ENCODE data around the gene POMGNT2.

The POMGNT2 gene

DNA sequence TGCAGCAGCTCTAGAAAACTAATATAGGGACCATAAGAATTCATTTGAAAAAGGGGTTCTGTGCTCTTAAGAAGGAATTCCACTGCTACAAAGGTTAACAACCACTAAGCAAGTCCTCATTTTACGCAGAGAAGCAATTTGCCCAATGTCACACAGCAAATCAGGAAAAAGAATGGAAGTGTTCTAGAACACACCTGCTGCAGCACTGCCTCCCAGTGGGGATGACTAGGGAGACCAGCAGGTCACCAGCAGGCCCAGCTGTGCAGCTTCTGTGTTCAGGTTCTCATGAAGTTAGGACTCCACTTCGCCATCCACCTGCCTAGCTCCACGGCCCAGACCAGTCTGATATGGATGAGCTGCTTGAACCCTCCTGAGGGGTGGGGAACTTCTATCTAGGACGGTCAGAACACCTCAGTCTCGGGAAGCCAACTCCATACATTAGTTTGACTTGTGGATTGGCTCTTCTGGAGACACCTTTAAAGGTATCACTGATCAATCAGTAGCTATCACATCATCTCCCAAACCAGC, 18.6 kb downstream of the POMGNT2 start:
- no peaks in the 10 kb centered on the region for H3K9me3 ChIP-seq (ENCODE audit: control insufficient read depth, low read length)
- no peak overlapping the region for H4K91ac ChIP-seq (ENCODE audit: low read length)
- H3K4me3 ChIP-seq (ENCODE audit: insufficient read depth in 1 of 2, low read depth in 1 of 2, low read length in 2 of 2) = no peak overlapping the region
- H3K27ac ChIP-seq (ENCODE audit: low read length, poor library complexity, severe bottlenecking) = no peak overlapping the region
- no peak overlapping the region for H3K23ac ChIP-seq (ENCODE audit: low read length in 2 of 2)
- no peak overlapping the region for H3K14ac ChIP-seq (ENCODE audit: low read length in 2 of 2)
- H3K4ac ChIP-seq (ENCODE audit: low read depth in 1 of 2, low read length in 2 of 2) = no peak overlapping the region
- no peak overlapping the region for H2BK120ac ChIP-seq (ENCODE audit: low read depth, low read length)
- H3K9ac ChIP-seq (ENCODE audit: low read length) = no peak overlapping the region
- H3K4me1 ChIP-seq (ENCODE audit: control insufficient read depth, insufficient read depth, low read depth, low read length) = peaks cover 1% of the 10 kb centered on the region
- no peak overlapping the region for H4K8ac ChIP-seq (ENCODE audit: low read length)
- DNase-seq = no peak
- H3K18ac ChIP-seq (ENCODE audit: low read depth in 1 of 2, low read length in 2 of 2) = no peak overlapping the region
- WGBS = 94% methylated on average over 5 of the region's 5 CpGs
- H2BK12ac ChIP-seq (ENCODE audit: low read length in 2 of 2) = no peak overlapping the region
- peaks cover 6% of the 10 kb centered on the region for H3K79me1 ChIP-seq (replicated peaks; ENCODE audit: low read length, poor library complexity, severe bottlenecking)
- no peak overlapping the region for H2BK15ac ChIP-seq (ENCODE audit: low read depth, poor library complexity, severe bottlenecking)
- no peak overlapping the region for H2AFZ ChIP-seq (ENCODE audit: low read depth, low read length)
- H2BK5ac ChIP-seq (ENCODE audit: low read depth, low read length, poor library complexity, severe bottlenecking) = no peak overlapping the region
- H3K27me3 ChIP-seq (ENCODE audit: control insufficient read depth in 1 of 2, insufficient read depth in 1 of 2, low read length in 2 of 2) = no peaks in the 10 kb centered on the region
- no peak overlapping the region for H3K4me2 ChIP-seq (ENCODE audit: low read length, poor library complexity, severe bottlenecking)
- no peaks in the 10 kb centered on the region for H3K36me3 ChIP-seq (ENCODE audit: control insufficient read depth in 1 of 2, insufficient read depth in 2 of 2, low read depth in 1 of 2, low read length in 2 of 2)
- no peak overlapping the region for H2AK5ac ChIP-seq (ENCODE audit: low read length, severe bottlenecking)

GRCh38 chr3:43086460-43087165, 19.3 kb downstream of the POMGNT2 start:
- Histone ChIP-seq H2BK12ac (ENCODE audit: low read length in 2 of 2) (no peak overlapping the region), H3K4me3 (ENCODE audit: insufficient read depth in 1 of 2, low read depth in 1 of 2, low read length in 2 of 2) (no peak overlapping the region), H3K18ac (ENCODE audit: low read depth in 1 of 2, low read length in 2 of 2) (no peak overlapping the region), H2BK5ac (ENCODE audit: low read depth, low read length, poor library complexity, severe bottlenecking) (no peak overlapping the region), H3K4me1 (ENCODE audit: control insufficient read depth, insufficient read depth, low read depth, low read length) (peaks cover 1% of the 10 kb centered on the region), H2BK120ac (ENCODE audit: low read depth, low read length) (no peak overlapping the region), H3K23ac (ENCODE audit: low read length in 2 of 2) (no peak overlapping the region), H3K4me2 (ENCODE audit: low read length, poor library complexity, severe bottlenecking) (no peak overlapping the region), H4K8ac (ENCODE audit: low read length) (no peak overlapping the region), H3K14ac (ENCODE audit: low read length in 2 of 2) (no peak overlapping the region), H3K4ac (ENCODE audit: low read depth in 1 of 2, low read length in 2 of 2) (no peak overlapping the region), H3K79me1 (replicated peaks; ENCODE audit: low read length, poor library complexity, severe bottlenecking) (peaks cover 6% of the 10 kb centered on the region), H3K27me3 (ENCODE audit: control insufficient read depth in 1 of 2, insufficient read depth in 1 of 2, low read length in 2 of 2) (no peaks in the 10 kb centered on the region), H3K27ac (ENCODE audit: low read length, poor library complexity, severe bottlenecking) (no peak overlapping the region), H3K9me3 (ENCODE audit: control insufficient read depth, low read length) (no peaks in the 10 kb centered on the region), H2AK5ac (ENCODE audit: low read length, severe bottlenecking) (no peak overlapping the region), H4K91ac (ENCODE audit: low read length) (no peak overlapping the region), H3K9ac (ENCODE audit: low read length) (no peak overlapping the region), H2BK15ac (ENCODE audit: low read depth, poor library complexity, severe bottlenecking) (no peak overlapping the region), H2AFZ (ENCODE audit: low read depth, low read length) (no peak overlapping the region), H3K36me3 (ENCODE audit: control insufficient read depth in 1 of 2, insufficient read depth in 2 of 2, low read depth in 1 of 2, low read length in 2 of 2) (peaks cover 0 to under 1% of the 10 kb centered on the region in 2 experiments)
- WGBS = 63% methylated on average over 6 of the region's 6 CpGs
- peak; percentile 42 for DNase-seq

- no peak overlapping the region for H3K27ac ChIP-seq (ENCODE audit: low read length, poor library complexity, severe bottlenecking)
- peaks cover 4% of the 10 kb centered on the region for H3K79me1 ChIP-seq (replicated peaks; ENCODE audit: low read length, poor library complexity, severe bottlenecking)
- H3K9ac ChIP-seq (ENCODE audit: low read length) = no peak overlapping the region
These were observed 23.4 kb downstream of the POMGNT2 start for GRCh38 chr3:43082457-43082856.

GRCh38 chr3:43081796-43082195, 24.1 kb downstream of the POMGNT2 start:
- WGBS = 93% methylated on average over 5 of the region's 5 CpGs
- H3K4me2 ChIP-seq (ENCODE audit: low read length, poor library complexity, severe bottlenecking) = no peak overlapping the region
- H2BK12ac ChIP-seq (ENCODE audit: low read length in 2 of 2) = no peak overlapping the region
- no peak overlapping the region for H2AK5ac ChIP-seq (ENCODE audit: low read length, severe bottlenecking)
- no peak overlapping the region for H2AFZ ChIP-seq (ENCODE audit: low read depth, low read length)
- H2BK15ac ChIP-seq (ENCODE audit: low read depth, poor library complexity, severe bottlenecking) = no peak overlapping the region
- H2BK5ac ChIP-seq (ENCODE audit: low read depth, low read length, poor library complexity, severe bottlenecking) = no peak overlapping the region
- no peaks in the 10 kb centered on the region for H3K9me3 ChIP-seq (ENCODE audit: control insufficient read depth, low read length)
- no peak overlapping the region for H3K9ac ChIP-seq (ENCODE audit: low read length)
- peaks cover 21 to 23% of the 10 kb centered on the region in 2 experiments for H3K36me3 ChIP-seq (ENCODE audit: control insufficient read depth in 1 of 2, insufficient read depth in 2 of 2, low read depth in 1 of 2, low read length in 2 of 2)
- H3K23ac ChIP-seq (ENCODE audit: low read length in 2 of 2) = no peak overlapping the region
- H3K79me1 ChIP-seq (replicated peaks; ENCODE audit: low read length, poor library complexity, severe bottlenecking) = peaks cover 4% of the 10 kb centered on the region
- no peak overlapping the region for H3K27ac ChIP-seq (ENCODE audit: low read length, poor library complexity, severe bottlenecking)
- no peak overlapping the region for H3K14ac ChIP-seq (ENCODE audit: low read length in 2 of 2)
- DNase-seq = no peak
- peaks cover 3% of the 10 kb centered on the region for H3K4me1 ChIP-seq (ENCODE audit: control insufficient read depth, insufficient read depth, low read depth, low read length)
- H3K4ac ChIP-seq (ENCODE audit: low read depth in 1 of 2, low read length in 2 of 2) = no peak overlapping the region
- H4K8ac ChIP-seq (ENCODE audit: low read length) = no peak overlapping the region
- H4K91ac ChIP-seq (ENCODE audit: low read length) = no peak overlapping the region
- no peak overlapping the region for H3K18ac ChIP-seq (ENCODE audit: low read depth in 1 of 2, low read length in 2 of 2)
- no peaks in the 10 kb centered on the region for H3K27me3 ChIP-seq (ENCODE audit: control insufficient read depth in 1 of 2, insufficient read depth in 1 of 2, low read length in 2 of 2)
- no peak overlapping the region for H3K4me3 ChIP-seq (ENCODE audit: insufficient read depth in 1 of 2, low read depth in 1 of 2, low read length in 2 of 2)
- H2BK120ac ChIP-seq (ENCODE audit: low read depth, low read length) = no peak overlapping the region

More at GRCh38 chr3:43082457-43082856, 23.4 kb downstream of the POMGNT2 start:
- H3K4me2 ChIP-seq (ENCODE audit: low read length, poor library complexity, severe bottlenecking) = no peak overlapping the region
- peaks cover 21 to 23% of the 10 kb centered on the region in 2 experiments for H3K36me3 ChIP-seq (ENCODE audit: control insufficient read depth in 1 of 2, insufficient read depth in 2 of 2, low read depth in 1 of 2, low read length in 2 of 2)
- peaks cover 3% of the 10 kb centered on the region for H3K4me1 ChIP-seq (ENCODE audit: control insufficient read depth, insufficient read depth, low read depth, low read length)
- no peaks in the 10 kb centered on the region for H3K27me3 ChIP-seq (ENCODE audit: control insufficient read depth in 1 of 2, insufficient read depth in 1 of 2, low read length in 2 of 2)
- H3K4me3 ChIP-seq (ENCODE audit: insufficient read depth in 1 of 2, low read depth in 1 of 2, low read length in 2 of 2) = no peak overlapping the region
- no peak overlapping the region for H2BK5ac ChIP-seq (ENCODE audit: low read depth, low read length, poor library complexity, severe bottlenecking)
- no peak overlapping the region for H2BK15ac ChIP-seq (ENCODE audit: low read depth, poor library complexity, severe bottlenecking)
- no peak overlapping the region for H3K23ac ChIP-seq (ENCODE audit: low read length in 2 of 2)
- no peak for DNase-seq
- H3K4ac ChIP-seq (ENCODE audit: low read depth in 1 of 2, low read length in 2 of 2) = no peak overlapping the region
- no peak overlapping the region for H3K18ac ChIP-seq (ENCODE audit: low read depth in 1 of 2, low read length in 2 of 2)
- no peak overlapping the region for H4K91ac ChIP-seq (ENCODE audit: low read length)
- H3K14ac ChIP-seq (ENCODE audit: low read length in 2 of 2) = no peak overlapping the region
- no peak overlapping the region for H2AFZ ChIP-seq (ENCODE audit: low read depth, low read length)
- H2BK120ac ChIP-seq (ENCODE audit: low read depth, low read length) = no peak overlapping the region
- no peak overlapping the region for H2BK12ac ChIP-seq (ENCODE audit: low read length in 2 of 2)
- WGBS = 98% methylated on average over 2 of the region's 2 CpGs
- no peak overlapping the region for H4K8ac ChIP-seq (ENCODE audit: low read length)
- H3K9me3 ChIP-seq (ENCODE audit: control insufficient read depth, low read length) = no peaks in the 10 kb centered on the region
- no peak overlapping the region for H2AK5ac ChIP-seq (ENCODE audit: low read length, severe bottlenecking)
